IMR-90 (cell line): ENCODE data around the gene CYSTM1. TPM values are rescaled to one million over a fixed set of nuclear protein-coding genes. Genes with fewer than 3 reads are reported as not detected.

ENCODE experiments used
- ATAC-seq: fragments of 200-7000 bp; cut with Tn5 transposase; 2 replicates; pipeline ENCODE4 v1.9.1; 2020; ENCODE audit warnings: low read depth, mild to moderate bottlenecking, moderate library complexity
- BruUV-seq: library from RNA; stranded (reverse); fragments of 400-500 nt; replicated peaks from 2 replicates; lab custom pipeline; 2021; lab: Mats Ljungman, UMichigan
- CTCF ChIA-PET: fragments of 300-600 bp; formaldehyde crosslinking; extraction: SDS; loops from one replicate; lab custom pipeline; 2021; ENCODE audit warnings: antibody characterized with exemption; lab: Yijun Ruan, JAX
- POLR2A ChIA-PET: fragments of 300-600 bp; sonication (Branson Sonifier 250); formaldehyde crosslinking; loops from one replicate; lab custom pipeline; 2022; ENCODE audit warnings: antibody characterized with exemption; ENCODE audit not compliant: unreplicated experiment; lab: Charles Lee
- DNase-seq: peaks from one replicate; pipeline ENCODE4 v3.0.0; 2013
- H2AFZ ChIP-seq: replicated peaks from 2 replicates; pipeline ENCODE3; 2013; ENCODE audit warnings: low read length, mild to moderate bottlenecking; ENCODE audit not compliant: poor library complexity
- H2AK5ac ChIP-seq: 2 replicates; pipeline ENCODE4 v1.6.1; 2013; ENCODE audit warnings: low read depth, low read length, inconsistent platforms
- H2AK9ac ChIP-seq: replicated peaks from 2 replicates; pipeline ENCODE3; 2013; ENCODE audit warnings: mild to moderate bottlenecking, low read depth, low read length, moderate library complexity; ENCODE audit not compliant: poor library complexity
- H2BK120ac ChIP-seq: 2 replicates; pipeline ENCODE4 v1.6.1; 2013; ENCODE audit warnings: low read depth, low read length, inconsistent platforms
- H2BK15ac ChIP-seq: 3 replicates; pipeline ENCODE4 v1.6.1; 2013; ENCODE audit warnings: low read depth, low read length, inconsistent platforms
- H2BK20ac ChIP-seq: 2 replicates; pipeline ENCODE4 v1.6.1; 2013; ENCODE audit warnings: low read depth, mild to moderate bottlenecking, inconsistent platforms, low read length, moderate library complexity
- H2BK5ac ChIP-seq: 2 replicates; pipeline ENCODE4 v1.6.1; 2013; ENCODE audit warnings: mild to moderate bottlenecking, low read depth, low read length, inconsistent platforms; ENCODE audit not compliant: poor library complexity, severe bottlenecking
- H3K14ac ChIP-seq: replicated peaks from 2 replicates; pipeline ENCODE4 v1.6.1; 2013; ENCODE audit warnings: low read depth, low read length, inconsistent platforms
- H3K18ac ChIP-seq: 2 replicates; pipeline ENCODE4 v1.6.1; 2013; ENCODE audit warnings: low read depth, low read length, control low read depth
- H3K23ac ChIP-seq: 2 replicates; pipeline ENCODE4 v1.6.1; 2013; ENCODE audit warnings: low read depth, low read length, inconsistent platforms
- H3K27ac ChIP-seq: 2 replicates; pipeline ENCODE4 v1.5.1; 2013; ENCODE audit warnings: mild to moderate bottlenecking, control low read depth, low read length; ENCODE audit not compliant: insufficient read depth
- H3K27me3 ChIP-seq: 2 replicates; pipeline ENCODE4 v1.6.1; 2013; ENCODE audit warnings: low read length; ENCODE audit not compliant: control insufficient read depth, insufficient read depth
- H3K36me3 ChIP-seq: 2 replicates; pipeline ENCODE4 v1.6.1; 2013; ENCODE audit warnings: low read length, mixed read lengths; ENCODE audit not compliant: control insufficient read depth, insufficient read depth
- H3K4ac ChIP-seq: 2 replicates; pipeline ENCODE4 v1.6.1; 2013; ENCODE audit warnings: low read depth, low read length, inconsistent platforms
- H3K4me1 ChIP-seq: 2 replicates; pipeline ENCODE4 v1.6.1; 2013; ENCODE audit warnings: low read length, mixed read lengths; ENCODE audit not compliant: control insufficient read depth, insufficient read depth
- H3K4me2 ChIP-seq: 2 replicates; pipeline ENCODE4 v1.6.1; 2013; ENCODE audit warnings: low read depth, mild to moderate bottlenecking, control low read depth, low read length, moderate library complexity
- H3K4me3 ChIP-seq: 2 replicates; pipeline ENCODE4 v1.5.1; 2013; ENCODE audit warnings: low read depth, mild to moderate bottlenecking, control low read depth, low read length, moderate library complexity; ENCODE audit not compliant: insufficient read depth
- H3K56ac ChIP-seq: 2 replicates; pipeline ENCODE4 v1.6.1; 2013; ENCODE audit warnings: low read length, inconsistent platforms; ENCODE audit not compliant: insufficient read depth; ENCODE audit errors: extremely low read depth
- H3K79me1 ChIP-seq, 2 experiments: 2 replicates each; pipeline ENCODE4 v1.6.1; 2013; ENCODE audit warnings: low read length in 2 of 2, inconsistent platforms in 1 of 2, low read depth in 1 of 2
- H3K9ac ChIP-seq: 2 replicates; pipeline ENCODE4 v1.6.1; 2013; ENCODE audit warnings: low read depth, low read length, control low read depth
- H3K9me1 ChIP-seq: 2 replicates; pipeline ENCODE4 v1.6.1; 2013; ENCODE audit warnings: low read length, inconsistent platforms; ENCODE audit not compliant: insufficient read depth
- H3K9me3 ChIP-seq: 2 replicates; pipeline ENCODE4 v1.6.1; 2013; ENCODE audit warnings: low read length; ENCODE audit not compliant: control insufficient read depth, insufficient read depth
- H4K20me1 ChIP-seq: 2 replicates; pipeline ENCODE4 v1.6.1; 2013; ENCODE audit warnings: low read length, inconsistent platforms; ENCODE audit not compliant: insufficient read depth
- H4K5ac ChIP-seq: 2 replicates; pipeline ENCODE4 v1.6.1; 2013; ENCODE audit warnings: mild to moderate bottlenecking, low read depth, low read length, control low read depth
- H4K8ac ChIP-seq, 2 experiments: 2 replicates each; pipeline ENCODE4 v1.6.1; 2013; ENCODE audit warnings: low read depth in 2 of 2, low read length in 2 of 2, control low read depth in 1 of 2, inconsistent platforms in 1 of 2
- H4K91ac ChIP-seq: 2 replicates; pipeline ENCODE4 v1.6.1; 2013; ENCODE audit warnings: low read depth, low read length, inconsistent platforms; ENCODE audit not compliant: insufficient read depth
- BHLHE40 ChIP-seq: fragments of 150-350 bp; IDR thresholded peaks from 2 replicates; pipeline ENCODE4 v1.6.1; 2016; ENCODE audit warnings: mild to moderate bottlenecking, low read depth, low read length
- CHD1 ChIP-seq: IDR thresholded peaks from 2 replicates; pipeline ENCODE4 v1.6.1; 2012; ENCODE audit warnings: low read depth, low read length, improper control_type of control experiment
- FOS ChIP-seq: fragments of 150-350 bp; IDR thresholded peaks from 2 replicates; pipeline ENCODE4 v1.6.1; 2016; ENCODE audit warnings: low read depth, low read length
- MAFK ChIP-seq: IDR thresholded peaks from 2 replicates; pipeline ENCODE4 v1.6.1; 2012; ENCODE audit warnings: low read depth, low read length, improper control_type of control experiment
- MAZ ChIP-seq: IDR thresholded peaks from 2 replicates; pipeline ENCODE4 v1.6.1; 2012; ENCODE audit warnings: low read depth, mild to moderate bottlenecking, low read length, improper control_type of control experiment, moderate library complexity, borderline replicate concordance
- MXI1 ChIP-seq: IDR thresholded peaks from 2 replicates; pipeline ENCODE4 v1.6.1; 2012; ENCODE audit warnings: low read depth, mild to moderate bottlenecking, low read length, moderate library complexity, borderline replicate concordance
- POLR2A ChIP-seq: IDR thresholded peaks from 2 replicates; pipeline ENCODE4 v1.6.1; 2012; ENCODE audit warnings: mild to moderate bottlenecking, low read depth, low read length
- RAD21 ChIP-seq: IDR thresholded peaks from 2 replicates; pipeline ENCODE4 v1.6.1; 2012; ENCODE audit warnings: low read length, improper control_type of control experiment
- RCOR1 ChIP-seq: IDR thresholded peaks from 2 replicates; pipeline ENCODE4 v1.6.1; 2012; ENCODE audit warnings: mild to moderate bottlenecking, low read length, improper control_type of control experiment; ENCODE audit not compliant: insufficient replicate concordance
- RFX5 ChIP-seq: IDR thresholded peaks from 2 replicates; pipeline ENCODE4 v1.8.0; 2012; ENCODE audit warnings: low read depth, mild to moderate bottlenecking, low read length, moderate library complexity
- SMC3 ChIP-seq: fragments of 150-350 bp; IDR thresholded peaks from 2 replicates; pipeline ENCODE4 v1.6.1; 2016; ENCODE audit warnings: low read depth, mild to moderate bottlenecking, antibody characterized with exemption, low read length, moderate library complexity
- WGBS, 2 experiments: methylation state at CpG; one replicate each; pipeline versions ENCODE4 v1.1.5 to v1.1.7; 2013; ENCODE audit warnings: missing lambda C conversion rate in 2 of 2; ENCODE audit not compliant: insufficient read length in 1 of 2; ENCODE audit errors: extremely low coverage in 2 of 2; 5-methylcytosine and 5-hydroxymethylcytosine counted together
- dilution Hi-C: fragments of 300-500 bp; cut with HindIII; formaldehyde crosslinking; loops from one replicate; pipeline ENCODE4 v1.14.3; 2018; ENCODE audit warnings: low sequenced_read_pairs; ENCODE audit not compliant: unreplicated experiment
- in situ Hi-C: fragments of 300-500 bp; cut with MboI; formaldehyde crosslinking; loops from 3 replicates; pipeline ENCODE4 v1.14.3; 2019; ENCODE audit warnings: low sequenced_read_pairs, inconsistent platforms, mixed read lengths
- intact Hi-C: fragments of 100-400 bp; cut with micrococcal nuclease; formaldehyde crosslinking; loops from 2 replicates; pipeline ENCODE4 v1.10.0; 2022
- polyA plus RNA-seq, 3 experiments: library from polyadenylated mRNA; depleted of rRNA; stranded (reverse); fragments of >200 nt; gene quantifications; 2 replicates each; pipeline ENCODE4 v1.2.3, GENCODE V29; 2012; ENCODE audit warnings: low replicate concordance in 1 of 3
- total RNA-seq: library from RNA; depleted of rRNA; stranded (reverse); fragments of >200 nt; gene quantifications from 2 replicates; pipeline ENCODE4 v1.2.3, GENCODE V29; 2012
- TF ChIP-seq, protein P1 (sequence below): fragments of 150-350 bp; IDR thresholded peaks from 2 replicates; pipeline ENCODE4 v1.6.1; 2017; ENCODE audit warnings: mild to moderate bottlenecking, antibody characterized with exemption, low read length, low read depth
- TF ChIP-seq, protein P2 (sequence below): fragments of 150-350 bp; IDR thresholded peaks from 2 replicates; pipeline ENCODE4 v1.6.1; 2016; ENCODE audit warnings: low read depth, mild to moderate bottlenecking, low read length, moderate library complexity, borderline replicate concordance
- TF ChIP-seq, protein P3 (sequence below): conservative IDR thresholded peaks from 2 replicates; pipeline ENCODE4 v1.5.1; 2012; ENCODE audit warnings: mild to moderate bottlenecking, low read depth, low read length, improper control_type of control experiment

Gene CYSTM1
- total and polyA plus RNA-seq, 2 of the 4 experiments (the other 2 are of a cell fraction): 7.3 to 15.0 TPM

DNA sequence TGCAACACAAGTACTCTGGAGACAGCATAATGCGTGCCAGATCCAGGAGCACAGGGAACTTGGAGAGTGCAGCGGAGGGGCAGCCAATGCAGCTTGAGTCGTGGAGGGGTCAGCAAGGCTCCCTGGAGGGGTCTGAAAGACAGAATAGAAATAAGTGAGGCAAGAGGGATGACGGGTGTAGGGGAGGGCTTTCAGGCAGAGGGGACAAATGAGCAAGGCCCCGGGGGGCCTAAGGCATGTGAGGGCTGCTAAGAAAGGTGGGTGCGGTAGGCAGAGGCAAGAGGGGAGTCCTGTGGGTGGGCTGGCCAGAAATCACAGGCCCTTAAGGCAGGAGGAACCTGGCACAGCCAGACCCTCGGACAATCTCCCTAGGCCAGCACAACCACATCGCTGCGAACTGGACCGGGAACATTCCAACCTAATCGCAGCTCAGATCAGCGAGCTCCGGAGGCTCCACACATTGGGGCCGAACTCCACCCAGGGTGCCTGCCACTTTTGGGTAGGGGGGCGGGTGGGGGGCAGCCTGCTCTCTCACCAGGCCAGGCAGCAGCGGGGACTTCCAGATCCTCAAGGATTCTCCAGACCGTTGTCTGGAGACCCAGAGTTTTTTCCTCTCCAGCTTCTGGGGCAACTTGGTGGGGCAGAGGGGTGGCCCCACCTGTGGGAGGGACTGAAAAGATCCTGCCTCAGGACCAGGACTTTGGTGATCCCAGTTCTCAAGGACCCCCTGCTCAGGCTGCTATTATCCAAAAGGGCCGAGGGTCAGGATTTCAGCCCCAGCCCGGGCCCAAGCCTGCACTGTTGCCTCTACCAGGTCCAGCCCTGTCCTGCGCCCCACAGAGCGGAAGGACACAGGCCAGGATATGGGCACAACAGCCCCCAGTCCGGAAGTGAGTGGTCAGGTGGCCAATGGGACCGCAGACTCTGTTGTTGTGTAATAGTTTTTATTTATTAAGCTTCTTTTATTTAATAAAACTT, 22.7 kb upstream of the CYSTM1 start:
- ATAC-seq (no peak), DNase-seq (no peak)
- dilution Hi-C loops (no loop called here), in situ Hi-C loops (no loop called here), intact Hi-C loops (no loop called here)
- Histone ChIP-seq H3K79me1 (peaks cover 3 to 8% of the 10 kb centered on the region in 2 experiments; a peak in 3 of 4 replicates), H4K20me1 (peaks cover 7% of the 10 kb centered on the region), H3K9me3 (no peaks in the 10 kb centered on the region), H3K4ac (no peak overlapping the region), H3K36me3 (no peaks in the 10 kb centered on the region), H4K8ac (no peak overlapping the region), H2AFZ (no peak overlapping the region), H3K4me3 (no peak overlapping the region), H3K9me1 (0 out of 2 replicates have a peak, but pooled peaks cover 3% of the 10 kb centered on the region), H3K18ac (no peak overlapping the region), H3K27me3 (no peaks in the 10 kb centered on the region; the same call in 1 of the 2 replicates), H3K56ac (no peak overlapping the region), H4K91ac (no peak overlapping the region), H3K4me1 (no peaks in the 10 kb centered on the region), H2BK5ac (no peak overlapping the region), H2BK120ac (no peak overlapping the region), H3K9ac (no peak overlapping the region), H4K5ac (no peak overlapping the region), H2BK15ac (no peak overlapping the region), H2AK9ac (no peak overlapping the region), H2BK20ac (no peak overlapping the region), H3K27ac (no peak overlapping the region), H3K14ac (no peak overlapping the region), H3K4me2 (no peak overlapping the region), H3K23ac (no peak overlapping the region), H2AK5ac (no peak overlapping the region)
- ChIA-PET POLR2A (no interaction called here), CTCF (no interaction called here)
- BruUV-seq: no TSS peak
- 70% methylated on average over 6 of the region's 23 CpGs; no CpG with 5 or more reads in 1 of the 2 experiments for WGBS, 2 experiments
- TF ChIP-seq RCOR1: no peak
- no peak for TF ChIP-seq BHLHE40
- TF ChIP-seq MXI1: no peak
- TF ChIP-seq RFX5: no peak
- TF ChIP-seq SMC3: no peak
- TF ChIP-seq, protein P1, sequence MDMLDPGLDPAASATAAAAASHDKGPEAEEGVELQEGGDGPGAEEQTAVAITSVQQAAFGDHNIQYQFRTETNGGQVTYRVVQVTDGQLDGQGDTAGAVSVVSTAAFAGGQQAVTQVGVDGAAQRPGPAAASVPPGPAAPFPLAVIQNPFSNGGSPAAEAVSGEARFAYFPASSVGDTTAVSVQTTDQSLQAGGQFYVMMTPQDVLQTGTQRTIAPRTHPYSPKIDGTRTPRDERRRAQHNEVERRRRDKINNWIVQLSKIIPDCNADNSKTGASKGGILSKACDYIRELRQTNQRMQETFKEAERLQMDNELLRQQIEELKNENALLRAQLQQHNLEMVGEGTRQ: no peak
- TF ChIP-seq CHD1: no peak
- no peak for TF ChIP-seq MAFK
- no peak for TF ChIP-seq RAD21
- TF ChIP-seq, protein P2, sequence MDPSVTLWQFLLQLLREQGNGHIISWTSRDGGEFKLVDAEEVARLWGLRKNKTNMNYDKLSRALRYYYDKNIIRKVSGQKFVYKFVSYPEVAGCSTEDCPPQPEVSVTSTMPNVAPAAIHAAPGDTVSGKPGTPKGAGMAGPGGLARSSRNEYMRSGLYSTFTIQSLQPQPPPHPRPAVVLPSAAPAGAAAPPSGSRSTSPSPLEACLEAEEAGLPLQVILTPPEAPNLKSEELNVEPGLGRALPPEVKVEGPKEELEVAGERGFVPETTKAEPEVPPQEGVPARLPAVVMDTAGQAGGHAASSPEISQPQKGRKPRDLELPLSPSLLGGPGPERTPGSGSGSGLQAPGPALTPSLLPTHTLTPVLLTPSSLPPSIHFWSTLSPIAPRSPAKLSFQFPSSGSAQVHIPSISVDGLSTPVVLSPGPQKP: no peak
- TF ChIP-seq MAZ: no peak
- no peak for TF ChIP-seq FOS
- TF ChIP-seq, protein P3, sequence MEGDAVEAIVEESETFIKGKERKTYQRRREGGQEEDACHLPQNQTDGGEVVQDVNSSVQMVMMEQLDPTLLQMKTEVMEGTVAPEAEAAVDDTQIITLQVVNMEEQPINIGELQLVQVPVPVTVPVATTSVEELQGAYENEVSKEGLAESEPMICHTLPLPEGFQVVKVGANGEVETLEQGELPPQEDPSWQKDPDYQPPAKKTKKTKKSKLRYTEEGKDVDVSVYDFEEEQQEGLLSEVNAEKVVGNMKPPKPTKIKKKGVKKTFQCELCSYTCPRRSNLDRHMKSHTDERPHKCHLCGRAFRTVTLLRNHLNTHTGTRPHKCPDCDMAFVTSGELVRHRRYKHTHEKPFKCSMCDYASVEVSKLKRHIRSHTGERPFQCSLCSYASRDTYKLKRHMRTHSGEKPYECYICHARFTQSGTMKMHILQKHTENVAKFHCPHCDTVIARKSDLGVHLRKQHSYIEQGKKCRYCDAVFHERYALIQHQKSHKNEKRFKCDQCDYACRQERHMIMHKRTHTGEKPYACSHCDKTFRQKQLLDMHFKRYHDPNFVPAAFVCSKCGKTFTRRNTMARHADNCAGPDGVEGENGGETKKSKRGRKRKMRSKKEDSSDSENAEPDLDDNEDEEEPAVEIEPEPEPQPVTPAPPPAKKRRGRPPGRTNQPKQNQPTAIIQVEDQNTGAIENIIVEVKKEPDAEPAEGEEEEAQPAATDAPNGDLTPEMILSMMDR: no peak
- no peak for TF ChIP-seq POLR2A
